Smooth muscle cell (in vitro differentiated cells): ENCODE results near the gene CFAP77. TPM values are rescaled to one million over a fixed set of nuclear protein-coding genes. Genes with fewer than 3 reads are reported as not detected.

Experiments used
- DNase-seq: peaks from one replicate; lab custom pipeline; 2025; ENCODE audit not compliant: unreplicated experiment; lab: John Stamatoyannopoulos, UW
- H2AFZ ChIP-seq: fragments of 200-600 bp; sonication (generic); 2 replicates; pipeline ENCODE4 v1.6.0; 2016; ENCODE audit warnings: antibody characterized with exemption, low read depth, mild to moderate bottlenecking
- H3F3A ChIP-seq: fragments of 200-600 bp; sonication (generic); 2 replicates; pipeline ENCODE4 v1.6.0; 2017; ENCODE audit warnings: antibody characterized with exemption, low read depth
- H3K27ac ChIP-seq: fragments of 200-600 bp; sonication (generic); 2 replicates; pipeline ENCODE4 v1.5.1; 2016; ENCODE audit warnings: low read depth, mild to moderate bottlenecking
- H3K27me3 ChIP-seq: fragments of 200-600 bp; sonication (generic); 2 replicates; pipeline ENCODE4 v1.6.1; 2016; ENCODE audit warnings: low read depth, mild to moderate bottlenecking
- H3K36me3 ChIP-seq: fragments of 200-600 bp; sonication (generic); 2 replicates; pipeline ENCODE4 v1.5.1; 2016; ENCODE audit warnings: low read depth
- H3K4me1 ChIP-seq: fragments of 200-600 bp; sonication (generic); 2 replicates; pipeline ENCODE4 v1.5.1; 2016; ENCODE audit warnings: low read depth
- H3K4me2 ChIP-seq: fragments of 200-600 bp; sonication (generic); 2 replicates; pipeline ENCODE4 v1.6.0; 2016; ENCODE audit warnings: mild to moderate bottlenecking
- H3K4me3 ChIP-seq: fragments of 200-600 bp; sonication (generic); 2 replicates; pipeline ENCODE4 v1.5.1; 2016; ENCODE audit warnings: mild to moderate bottlenecking
- H3K79me2 ChIP-seq: fragments of 200-600 bp; sonication (generic); 2 replicates; pipeline ENCODE4 v1.6.0; 2016; ENCODE audit warnings: low read depth, mild to moderate bottlenecking
- H3K9ac ChIP-seq: fragments of 200-600 bp; sonication (generic); 2 replicates; pipeline ENCODE4 v1.6.0; 2016; ENCODE audit warnings: low read depth
- H3K9me3 ChIP-seq: fragments of 200-600 bp; sonication (generic); replicated peaks from 2 replicates; pipeline ENCODE4 v1.5.1; 2016; ENCODE audit warnings: low read depth
- H4K20me1 ChIP-seq: fragments of 200-600 bp; sonication (generic); 2 replicates; pipeline ENCODE4 v1.6.0; 2016; ENCODE audit warnings: low read depth
- WGBS: methylation state at CpG from one replicate; pipeline ENCODE4 v1.1.7; 2016; ENCODE audit warnings: low lambda C conversion rate; 5-methylcytosine and 5-hydroxymethylcytosine counted together
- polyA plus RNA-seq: library from polyadenylated mRNA; unstranded; fragments of >200 nt; fragmentation: Nextera tagmentation; extraction: Ambion mirVana; gene quantifications from 2 replicates; pipeline ENCODE4 v1.2.1, GENCODE V29; 2016
- total RNA-seq: library from RNA; depleted of rRNA; stranded (reverse); fragments of >200 nt; gene quantifications from 2 replicates; pipeline ENCODE4 v1.2.3, GENCODE V29; 2014
- TF ChIP-seq, protein P1 (sequence below): fragments of 200-600 bp; sonication (generic); IDR thresholded peaks from 2 replicates; pipeline ENCODE4 v1.5.1; 2017; ENCODE audit warnings: borderline replicate concordance, mild to moderate bottlenecking, antibody characterized with exemption; ENCODE audit not compliant: insufficient read depth, poor library complexity, severe bottlenecking

CFAP77 gene
- total and polyA plus RNA-seq, 2 experiments from 2014 or later, result 0.31 TPM; not detected in 1

DNA sequence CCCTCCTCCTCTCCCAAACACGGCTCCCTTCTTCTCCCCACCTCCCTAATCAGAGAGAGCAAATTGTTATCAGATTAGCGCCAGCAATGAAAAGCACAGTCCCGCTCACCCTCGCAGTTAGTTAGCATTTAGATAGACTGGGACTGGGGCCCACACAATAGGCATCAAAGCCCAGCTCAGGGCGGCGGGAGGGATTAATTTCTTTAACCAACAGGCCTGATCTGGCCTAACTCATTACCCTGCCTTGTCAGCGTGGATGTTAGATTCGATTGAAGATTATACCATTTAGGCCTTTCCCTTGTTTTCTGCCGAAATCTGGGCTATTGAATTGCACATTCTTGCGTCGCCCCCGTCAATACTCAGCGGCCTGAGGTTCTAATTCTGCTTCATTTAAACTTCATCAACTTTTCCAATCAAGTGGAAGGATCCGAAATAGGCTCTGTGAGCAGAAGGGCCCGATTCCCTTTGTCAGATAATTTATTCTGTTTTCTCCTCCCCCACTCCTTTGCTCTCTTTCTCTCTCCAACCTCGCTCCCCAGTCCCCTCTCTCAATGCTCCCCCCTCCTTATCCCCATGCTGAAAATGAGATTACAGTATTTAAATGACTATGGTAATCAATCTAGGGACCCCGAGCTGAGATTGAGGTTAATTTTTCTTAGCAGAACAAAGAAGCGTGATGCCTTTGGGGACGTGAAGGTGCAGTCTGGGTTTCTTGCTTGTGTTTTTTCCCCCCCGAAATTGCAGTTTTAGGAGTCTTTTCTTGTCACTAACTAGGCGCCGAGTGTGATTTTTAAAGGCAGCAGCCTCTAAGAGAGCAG lies 15.1 kb downstream of the CFAP77 start:
- TF ChIP-seq, protein P1, sequence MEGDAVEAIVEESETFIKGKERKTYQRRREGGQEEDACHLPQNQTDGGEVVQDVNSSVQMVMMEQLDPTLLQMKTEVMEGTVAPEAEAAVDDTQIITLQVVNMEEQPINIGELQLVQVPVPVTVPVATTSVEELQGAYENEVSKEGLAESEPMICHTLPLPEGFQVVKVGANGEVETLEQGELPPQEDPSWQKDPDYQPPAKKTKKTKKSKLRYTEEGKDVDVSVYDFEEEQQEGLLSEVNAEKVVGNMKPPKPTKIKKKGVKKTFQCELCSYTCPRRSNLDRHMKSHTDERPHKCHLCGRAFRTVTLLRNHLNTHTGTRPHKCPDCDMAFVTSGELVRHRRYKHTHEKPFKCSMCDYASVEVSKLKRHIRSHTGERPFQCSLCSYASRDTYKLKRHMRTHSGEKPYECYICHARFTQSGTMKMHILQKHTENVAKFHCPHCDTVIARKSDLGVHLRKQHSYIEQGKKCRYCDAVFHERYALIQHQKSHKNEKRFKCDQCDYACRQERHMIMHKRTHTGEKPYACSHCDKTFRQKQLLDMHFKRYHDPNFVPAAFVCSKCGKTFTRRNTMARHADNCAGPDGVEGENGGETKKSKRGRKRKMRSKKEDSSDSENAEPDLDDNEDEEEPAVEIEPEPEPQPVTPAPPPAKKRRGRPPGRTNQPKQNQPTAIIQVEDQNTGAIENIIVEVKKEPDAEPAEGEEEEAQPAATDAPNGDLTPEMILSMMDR, result no peak
- Histone ChIP-seq H3K27ac (no peak overlapping the region), H3K9me3 (no peaks in the 10 kb centered on the region), H3K36me3 (no peaks in the 10 kb centered on the region), H3K4me2 (no peak overlapping the region), H3K9ac (no peak overlapping the region), H3K4me3 (no peak overlapping the region), H3K27me3 (peaks cover 43% of the 10 kb centered on the region), H3K79me2 (no peaks in the 10 kb centered on the region), H3F3A (no peaks in the 10 kb centered on the region), H2AFZ (no peak overlapping the region), H3K4me1 (peaks cover 17% of the 10 kb centered on the region), H4K20me1 (no peaks in the 10 kb centered on the region)
- no peak for DNase-seq
- WGBS, result 52% methylated on average over 22 of the region's 22 CpGs

- Histone ChIP-seq H3K27me3 (peaks cover 43% of the 10 kb centered on the region), H3K4me3 (no peak overlapping the region), H2AFZ (no peak overlapping the region), H3K36me3 (no peaks in the 10 kb centered on the region), H3K4me2 (no peak overlapping the region), H3K9me3 (no peaks in the 10 kb centered on the region), H4K20me1 (no peaks in the 10 kb centered on the region), H3K4me1 (peaks cover 17% of the 10 kb centered on the region), H3K9ac (no peak overlapping the region), H3K27ac (no peak overlapping the region), H3K79me2 (no peaks in the 10 kb centered on the region), H3F3A (no peaks in the 10 kb centered on the region)
- TF ChIP-seq, protein P1, result no peak
- DNase-seq, result no peak
- 64% methylated on average over 7 of the region's 7 CpGs for WGBS
Observed at GRCh38 chr9:132425675-132426062, 15.7 kb downstream of the CFAP77 start.

GRCh38 chr9:132426639-132427414 lies 16.8 kb downstream of the CFAP77 start:
- Histone ChIP-seq H3F3A (no peaks in the 10 kb centered on the region), H3K9ac (no peak overlapping the region), H3K27ac (no peak overlapping the region), H2AFZ (no peak overlapping the region), H4K20me1 (no peaks in the 10 kb centered on the region), H3K4me2 (no peak overlapping the region), H3K36me3 (no peaks in the 10 kb centered on the region), H3K9me3 (no peaks in the 10 kb centered on the region), H3K27me3 (peaks cover 43% of the 10 kb centered on the region), H3K79me2 (no peaks in the 10 kb centered on the region), H3K4me3 (no peak overlapping the region), H3K4me1 (peaks cover 17% of the 10 kb centered on the region)
- no peak for DNase-seq
- 87% methylated on average over 17 of the region's 17 CpGs for WGBS
- TF ChIP-seq, protein P1, result no peak
